ENCODE data around the gene THUMPD3. TPM values are rescaled to one million over a fixed set of nuclear protein-coding genes. Genes with fewer than 3 reads are reported as not detected.
A peak's percentile ranks its signal among the peaks of the same experiment; 100 is the strongest.

The THUMPD3 gene
- 10 to 100 TPM; 13.2 to 23.1 (median 15.3) TPM for polyA plus RNA-seq

GRCh38 chr3:9362731-9363530, at the start of gene THUMPD3:
TSS of gene THUMPD3 (plus strand) at chr3:9363054. CDS start at chr3:9365069, 2,015 bp downstream.
- Mint-ChIP-seq H3K27ac (peak within 1 kb of the TSS; percentile 94 to 99 (median 98)), H3K9me3 (no peaks in the 10 kb centered on the region), H3K4me1 (peaks cover 16 to 20% of the 10 kb centered on the region in 2 donors), H3K27me3 (ENCODE audit: low read depth in 3 of 3) (peaks cover 7 to 16% (median 9%) of the 10 kb centered on the region in 3 donors), H3K4me3 (peak within 1 kb of the TSS; percentile 88 to 98 (median 97)), H3K36me3 (peaks cover 4 to 6% (median 5%) of the 10 kb centered on the region in 3 donors)
- DNase-seq: peak; percentile 88 to 90 (median 88)

DNA sequence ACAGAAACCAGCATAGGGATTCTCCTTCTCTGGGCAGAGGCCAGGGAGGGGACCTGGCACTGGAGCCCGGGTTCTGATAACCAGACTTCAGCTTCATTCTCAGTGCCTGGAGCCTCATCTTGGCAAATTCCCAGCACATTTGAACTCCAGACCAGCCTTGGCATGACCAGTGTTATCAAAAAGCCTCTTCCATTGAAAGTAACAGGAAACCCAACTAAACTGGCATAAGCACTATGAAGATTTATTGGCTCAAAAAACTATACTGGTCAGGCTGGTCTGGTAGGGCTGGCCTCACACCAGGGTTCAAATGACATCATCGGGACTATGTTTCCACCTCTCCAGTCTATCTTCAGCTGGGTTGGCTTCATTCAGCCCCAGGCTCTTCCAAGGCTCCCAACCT, 48.1 kb upstream of the THUMPD3 start:
- no peak overlapping the region for H3K4me3 Mint-ChIP-seq
- DNase-seq: no peak
- no peaks in the 10 kb centered on the region for H3K36me3 Mint-ChIP-seq
- H3K27ac Mint-ChIP-seq: no peak overlapping the region
- no peaks in the 10 kb centered on the region for H3K4me1 Mint-ChIP-seq
- no peaks in the 10 kb centered on the region for H3K9me3 Mint-ChIP-seq
- H3K27me3 Mint-ChIP-seq (ENCODE audit: low read depth in 3 of 3): peaks cover 0 to 4% (median 3%) of the 10 kb centered on the region in 3 donors

DNA sequence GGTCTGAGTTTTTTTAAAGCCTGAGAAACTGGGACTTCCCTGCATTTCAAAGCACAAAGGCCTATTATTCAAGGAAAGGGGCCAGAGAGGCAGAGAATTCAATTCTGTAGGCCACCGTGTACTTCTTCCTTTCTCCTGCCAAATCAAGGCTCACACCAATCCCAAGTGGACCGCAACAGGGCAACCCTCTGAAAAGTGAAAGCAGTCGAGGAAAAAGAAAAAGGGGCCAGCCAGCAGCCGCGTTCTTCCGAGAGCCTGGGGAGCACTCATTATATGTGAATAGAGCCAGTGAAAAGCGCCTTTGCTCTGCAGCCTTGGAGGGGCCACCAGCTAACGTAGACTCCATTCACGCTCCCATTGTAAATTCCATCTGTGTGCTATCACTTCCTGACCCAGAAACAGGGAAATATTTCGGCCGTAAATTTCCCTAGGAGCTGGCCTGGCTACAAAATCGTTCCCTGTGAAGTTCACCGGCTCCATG, 45.9 kb upstream of the THUMPD3 start:
- H3K4me1 Mint-ChIP-seq: no peaks in the 10 kb centered on the region
- no peak overlapping the region for H3K27ac Mint-ChIP-seq
- no peaks in the 10 kb centered on the region for H3K9me3 Mint-ChIP-seq
- H3K27me3 Mint-ChIP-seq (ENCODE audit: low read depth in 3 of 3): peaks cover 0 to 4% (median 3%) of the 10 kb centered on the region in 3 donors
- no peaks in the 10 kb centered on the region for H3K36me3 Mint-ChIP-seq
- no peak for DNase-seq
- no peak overlapping the region for H3K4me3 Mint-ChIP-seq

GRCh38 chr3:9322780-9323179, 40.1 kb upstream of the THUMPD3 start:
- Mint-ChIP-seq H3K4me3 (no peak overlapping the region), H3K9me3 (no peaks in the 10 kb centered on the region), H3K27me3 (ENCODE audit: low read depth in 3 of 3) (peaks cover 0 to 5% (median 4%) of the 10 kb centered on the region in 3 donors), H3K36me3 (no peaks in the 10 kb centered on the region), H3K4me1 (no peaks in the 10 kb centered on the region), H3K27ac (no peak overlapping the region)
- no peak for DNase-seq

GRCh38 chr3:9324944-9325343, 37.9 kb upstream of the THUMPD3 start:
- Mint-ChIP-seq H3K9me3 (no peaks in the 10 kb centered on the region), H3K27me3 (ENCODE audit: low read depth in 3 of 3) (peaks cover 0 to 4% (median 0%) of the 10 kb centered on the region in 3 donors), H3K36me3 (peaks cover 0 to 1% (median 0%) of the 10 kb centered on the region in 3 donors), H3K4me3 (no peak overlapping the region), H3K4me1 (no peaks in the 10 kb centered on the region), H3K27ac (no peak overlapping the region)
- DNase-seq: no peak

GRCh38 chr3:9327578-9327977, 35.3 kb upstream of the THUMPD3 start:
- Mint-ChIP-seq H3K36me3 (peaks cover 0 to 3% (median 0%) of the 10 kb centered on the region in 3 donors), H3K4me3 (no peak overlapping the region), H3K27ac (no peak overlapping the region), H3K9me3 (peaks cover 0 to 1% (median 0%) of the 10 kb centered on the region in 6 donors), H3K27me3 (ENCODE audit: low read depth in 3 of 3) (peaks cover 0 to 4% (median 3%) of the 10 kb centered on the region in 3 donors), H3K4me1 (no peaks in the 10 kb centered on the region)
- DNase-seq: no peak

- DNase-seq: no peak
- no peak overlapping the region for H3K4me3 Mint-ChIP-seq
- no peak overlapping the region for H3K27ac Mint-ChIP-seq
- peaks cover 0 to 3% (median 0%) of the 10 kb centered on the region in 3 donors for H3K36me3 Mint-ChIP-seq
- peaks cover 0 to 4% (median 3%) of the 10 kb centered on the region in 3 donors for H3K27me3 Mint-ChIP-seq (ENCODE audit: low read depth in 3 of 3)
- H3K9me3 Mint-ChIP-seq: peaks cover 0 to 1% (median 0%) of the 10 kb centered on the region in 6 donors
- no peaks in the 10 kb centered on the region for H3K4me1 Mint-ChIP-seq
Measured at GRCh38 chr3:9330166-9330703, 32.6 kb upstream of the THUMPD3 start.

DNA sequence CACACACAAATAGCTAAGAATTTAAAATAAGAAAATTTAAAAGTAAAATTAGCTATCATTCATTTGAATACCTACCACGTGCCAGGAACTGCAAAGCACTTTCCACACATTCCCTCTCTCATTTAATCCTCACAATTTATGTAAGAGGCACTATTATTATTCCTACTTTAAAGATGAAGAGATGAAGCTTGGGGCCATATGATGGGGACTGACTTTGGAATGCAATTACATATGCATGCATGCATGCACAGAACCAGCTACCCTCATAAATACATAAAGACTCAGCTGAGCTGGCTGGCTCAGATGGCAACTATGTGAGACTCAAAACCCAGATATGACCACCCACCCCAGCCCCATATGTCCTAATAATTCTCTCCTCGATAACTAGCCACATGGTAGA, 31.7 kb upstream of the THUMPD3 start:
- Mint-ChIP-seq H3K27me3 (ENCODE audit: low read depth in 3 of 3) (peaks cover 0 to 4% (median 3%) of the 10 kb centered on the region in 3 donors), H3K4me3 (no peak overlapping the region)
- DNase-seq: no peak

GRCh38 chr3:9332250-9333030, 30.4 kb upstream of the THUMPD3 start:
- DNase-seq: no peak
- peaks cover 0 to 3% (median 1%) of the 10 kb centered on the region in 3 donors for H3K27me3 Mint-ChIP-seq (ENCODE audit: low read depth in 3 of 3)
- peaks cover 0 to 3% (median 0%) of the 10 kb centered on the region in 3 donors for H3K36me3 Mint-ChIP-seq
- peaks cover 0 to 1% (median 0%) of the 10 kb centered on the region in 6 donors for H3K9me3 Mint-ChIP-seq
- H3K4me3 Mint-ChIP-seq: no peak overlapping the region
- no peak overlapping the region for H3K27ac Mint-ChIP-seq
- H3K4me1 Mint-ChIP-seq: no peaks in the 10 kb centered on the region

More for the DNA sequence above, 31.7 kb upstream of the THUMPD3 start:
- Mint-ChIP-seq H3K4me1 (no peaks in the 10 kb centered on the region), H3K27ac (no peak overlapping the region), H3K36me3 (peaks cover 0 to 3% (median 0%) of the 10 kb centered on the region in 3 donors), H3K9me3 (peaks cover 0 to 1% (median 0%) of the 10 kb centered on the region in 6 donors)

DNA sequence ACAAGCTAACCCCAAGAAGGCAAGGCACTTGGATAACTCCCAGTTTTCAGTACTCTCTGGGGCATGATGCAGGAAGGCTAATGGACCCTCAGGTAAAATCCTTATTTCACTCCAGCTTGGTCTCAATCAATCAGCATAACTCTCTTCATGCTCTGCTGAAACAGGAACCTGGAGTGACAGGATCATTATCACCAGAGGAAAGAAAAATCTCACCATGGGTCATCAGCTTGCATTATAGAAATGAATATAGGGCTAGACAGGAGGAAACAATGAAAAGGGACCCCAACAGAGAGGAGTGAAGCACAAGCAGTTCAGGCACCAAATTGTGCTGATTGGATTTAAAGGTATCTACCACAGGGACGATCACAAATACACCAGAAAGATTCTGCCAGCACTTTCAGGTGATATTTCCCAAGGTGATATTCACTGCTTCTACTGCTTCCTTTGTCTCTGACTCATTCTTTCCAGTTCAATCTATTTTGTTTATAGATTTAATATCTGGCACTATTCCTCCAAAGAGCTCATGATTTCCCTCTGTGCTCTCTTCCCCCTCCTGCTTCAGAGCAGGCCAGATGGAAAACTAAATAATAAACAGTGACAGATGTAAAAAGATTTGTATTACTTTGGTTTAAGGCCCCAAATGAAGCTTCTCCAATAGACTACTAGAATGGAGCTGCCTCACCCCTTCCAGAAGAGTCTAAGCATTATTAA, 22.9 kb upstream of the THUMPD3 start:
- Mint-ChIP-seq H3K9me3 (no peaks in the 10 kb centered on the region), H3K27me3 (ENCODE audit: low read depth in 3 of 3) (no peaks in the 10 kb centered on the region), H3K36me3 (no peaks in the 10 kb centered on the region), H3K4me1 (no peaks in the 10 kb centered on the region), H3K27ac (no peak overlapping the region), H3K4me3 (no peak overlapping the region)
- no peak for DNase-seq

GRCh38 chr3:9340472-9340902, 22.4 kb upstream of the THUMPD3 start:
- DNase-seq: no peak
- Mint-ChIP-seq H3K27ac (no peak overlapping the region), H3K27me3 (ENCODE audit: low read depth in 3 of 3) (no peaks in the 10 kb centered on the region), H3K9me3 (no peaks in the 10 kb centered on the region), H3K36me3 (no peaks in the 10 kb centered on the region), H3K4me3 (no peak overlapping the region), H3K4me1 (no peaks in the 10 kb centered on the region)

GRCh38 chr3:9342696-9343095, 20.2 kb upstream of the THUMPD3 start:
- Mint-ChIP-seq H3K4me3 (no peak overlapping the region), H3K27me3 (ENCODE audit: low read depth in 3 of 3) (no peaks in the 10 kb centered on the region), H3K4me1 (no peaks in the 10 kb centered on the region), H3K36me3 (no peaks in the 10 kb centered on the region), H3K27ac (no peak overlapping the region), H3K9me3 (no peaks in the 10 kb centered on the region)
- no peak for DNase-seq

DNA sequence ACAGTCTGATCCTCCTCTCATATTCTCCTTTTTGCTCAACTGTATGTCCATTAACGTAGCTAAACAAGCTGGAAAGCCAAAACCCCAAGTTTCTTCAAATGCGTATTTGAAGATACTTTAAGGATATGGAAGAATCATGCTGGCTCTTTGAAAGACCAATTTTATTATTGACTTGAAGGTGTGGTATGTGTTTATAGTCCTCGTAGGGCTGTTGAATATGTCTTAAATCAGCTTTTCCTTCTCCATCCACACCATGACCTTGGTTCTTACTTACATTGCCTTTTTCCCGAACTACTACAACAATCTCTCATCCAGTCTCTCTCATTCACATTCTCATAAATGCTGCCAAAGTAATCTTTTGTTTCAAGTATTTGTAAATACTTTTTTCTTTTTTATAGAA, 19.7 kb upstream of the THUMPD3 start:
- no peaks in the 10 kb centered on the region for H3K9me3 Mint-ChIP-seq
- no peaks in the 10 kb centered on the region for H3K27me3 Mint-ChIP-seq (ENCODE audit: low read depth in 3 of 3)
- no peaks in the 10 kb centered on the region for H3K4me1 Mint-ChIP-seq
- no peak for DNase-seq
- H3K27ac Mint-ChIP-seq: no peak overlapping the region
- H3K4me3 Mint-ChIP-seq: no peak overlapping the region
- peaks cover 0 to 2% (median 0%) of the 10 kb centered on the region in 3 donors for H3K36me3 Mint-ChIP-seq

Data from immature natural killer cell (primary cell).